ENCODE results near the gene UBL3.
A peak's percentile ranks its signal among the peaks of the same experiment; 100 is the strongest.

UBL3 gene

GRCh38 chr13:29760544-29760943 is 89.9 kb downstream of the UBL3 start:
- no peak for DNase-seq (ENCODE audit: low read depth in 2 of 3, low spot score in 2 of 3)

- DNase-seq (ENCODE audit: low read depth in 2 of 3, low spot score in 2 of 3): peak in 2 of 3 experiments; percentile 36 to 44
Observed at GRCh38 chr13:29758531-29759114, 91.8 kb downstream of the UBL3 start.

GRCh38 chr13:29756506-29756905 is 93.9 kb downstream of the UBL3 start:
- DNase-seq (ENCODE audit: low read depth in 2 of 3, low spot score in 2 of 3): no peak

GRCh38 chr13:29754473-29754806 is 96.0 kb downstream of the UBL3 start:
- DNase-seq (ENCODE audit: low read depth in 2 of 3, low spot score in 2 of 3): no peak

- no peak for DNase-seq (ENCODE audit: low read depth in 2 of 3, low spot score in 2 of 3)
Observed at GRCh38 chr13:29753618-29754472, 96.6 kb downstream of the UBL3 start.

GRCh38 chr13:29752175-29752574 is 98.2 kb downstream of the UBL3 start:
- DNase-seq (ENCODE audit: low read depth in 2 of 3, low spot score in 2 of 3): no peak

GRCh38 chr13:29750183-29750530 is 100.3 kb downstream of the UBL3 start:
- DNase-seq (ENCODE audit: low read depth in 2 of 3, low spot score in 2 of 3): no peak

- DNase-seq (ENCODE audit: low read depth in 2 of 3, low spot score in 2 of 3): no peak
Observed at GRCh38 chr13:29749401-29750182, 100.8 kb downstream of the UBL3 start.

GRCh38 chr13:29748097-29748496 is 102.3 kb downstream of the UBL3 start:
- DNase-seq (ENCODE audit: low read depth in 2 of 3, low spot score in 2 of 3): no peak

GRCh38 chr13:29746148-29746677 is 104.2 kb downstream of the UBL3 start:
- DNase-seq (ENCODE audit: low read depth in 2 of 3, low spot score in 2 of 3): no peak

- DNase-seq (ENCODE audit: low read depth in 2 of 3, low spot score in 2 of 3): no peak
Observed at GRCh38 chr13:29745704-29746103, 104.7 kb downstream of the UBL3 start.

GRCh38 chr13:29743201-29743786 is 107.1 kb downstream of the UBL3 start:
- no peak for DNase-seq (ENCODE audit: low read depth in 2 of 3, low spot score in 2 of 3)

- DNase-seq (ENCODE audit: low read depth in 2 of 3, low spot score in 2 of 3): no peak
Observed at GRCh38 chr13:29740961-29741360, 109.5 kb downstream of the UBL3 start.

- DNase-seq (ENCODE audit: low read depth in 2 of 3, low spot score in 2 of 3): no peak
Observed at GRCh38 chr13:29737061-29737460, 113.4 kb downstream of the UBL3 start.

GRCh38 chr13:29733147-29733611 is 117.2 kb downstream of the UBL3 start:
- no peak for DNase-seq (ENCODE audit: low read depth in 2 of 3, low spot score in 2 of 3)

- DNase-seq (ENCODE audit: low read depth in 2 of 3, low spot score in 2 of 3): no peak
Observed at GRCh38 chr13:29730253-29730652, 120.2 kb downstream of the UBL3 start.

GRCh38 chr13:29722415-29722814 is 128.0 kb downstream of the UBL3 start:
- no peak for DNase-seq (ENCODE audit: low read depth in 2 of 3, low spot score in 2 of 3)

GRCh38 chr13:29721766-29722165 is 128.7 kb downstream of the UBL3 start:
- no peak for DNase-seq (ENCODE audit: low read depth in 2 of 3, low spot score in 2 of 3)

- DNase-seq (ENCODE audit: low read depth in 2 of 3, low spot score in 2 of 3): no peak
Observed at GRCh38 chr13:29718694-29719093, 131.7 kb downstream of the UBL3 start.

GRCh38 chr13:29716493-29716892 is 133.9 kb downstream of the UBL3 start:
- DNase-seq (ENCODE audit: low read depth in 2 of 3, low spot score in 2 of 3): no peak

All from activated CD8-positive, alpha-beta memory T cell treated with anti-CD3 and anti-CD28 coated beads for 48 hours (primary cell).